ENCODE results near the gene PUS10. TPM values are rescaled to one million over a fixed set of nuclear protein-coding genes. Genes with fewer than 3 reads are reported as not detected.

Gene PUS10
- total and polyA plus RNA-seq, 2 of the 13 experiments (the other 11 are each of a cell fraction or from before 2014, with no cell fraction given) = 41.4 to 44.3 TPM

DNA sequence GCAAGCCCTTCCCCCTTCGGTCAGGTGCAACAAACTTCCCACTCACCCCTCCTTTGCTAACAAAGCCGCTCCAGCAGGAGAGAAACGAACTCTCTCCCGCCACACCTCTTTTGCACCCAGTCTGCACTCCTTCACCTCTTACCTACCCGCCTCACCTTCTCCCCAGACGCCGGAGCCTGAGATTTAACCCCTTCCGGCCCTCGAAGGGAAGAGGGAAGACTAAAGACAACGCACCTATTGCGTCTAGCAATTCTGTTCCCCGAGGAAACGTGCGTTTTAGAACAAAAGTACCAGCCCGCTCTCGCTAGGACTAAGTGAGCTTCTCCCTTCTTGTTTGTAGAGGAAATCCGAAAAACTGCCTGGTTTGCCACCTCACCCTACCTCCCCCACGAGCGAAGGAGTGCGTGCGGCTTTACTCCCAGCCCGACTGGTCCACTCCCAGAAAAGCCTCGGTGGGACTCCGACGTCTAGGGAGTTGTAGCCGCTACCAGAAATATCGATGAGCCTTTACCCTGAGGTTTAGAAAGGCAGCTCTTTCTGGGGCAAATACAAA, 976 bp downstream of the PUS10 start (continued):
- TF ChIP-seq BCL6 (CRISPR knock-in tag; IDR thresholded peaks at IDR 0.05) = no peak; the same call in none of the 2 replicates
- TF ChIP-seq ZNF496 (CRISPR knock-in tag; IDR thresholded peaks at IDR 0.05; ENCODE audit: insufficient replicate concordance) = no peak
- peak; percentile 85; the same call in 1 of the 2 replicates for TF ChIP-seq THAP9 (CRISPR knock-in tag; IDR thresholded peaks at IDR 0.05; ENCODE audit: borderline replicate concordance)
- TF ChIP-seq SAFB2 (CRISPR knock-in tag; IDR thresholded peaks at IDR 0.05; ENCODE audit: borderline replicate concordance, low read depth) = no peak
- TF ChIP-seq CENPX (CRISPR knock-in tag; IDR thresholded peaks at IDR 0.05) = no peak
- peak; percentile 15; the same call in 1 of the 2 replicates for TF ChIP-seq TBX2 (CRISPR knock-in tag; IDR thresholded peaks at IDR 0.05; ENCODE audit: borderline replicate concordance)
- TF ChIP-seq ZNF160 (CRISPR knock-in tag; IDR thresholded peaks at IDR 0.05) = peak; percentile 23; the same call in 1 of the 2 replicates
- TF ChIP-seq NR0B2 (CRISPR knock-in tag; IDR thresholded peaks at IDR 0.05) = no peak; the same call in 1 of the 2 replicates
- TF ChIP-seq, protein P1, sequence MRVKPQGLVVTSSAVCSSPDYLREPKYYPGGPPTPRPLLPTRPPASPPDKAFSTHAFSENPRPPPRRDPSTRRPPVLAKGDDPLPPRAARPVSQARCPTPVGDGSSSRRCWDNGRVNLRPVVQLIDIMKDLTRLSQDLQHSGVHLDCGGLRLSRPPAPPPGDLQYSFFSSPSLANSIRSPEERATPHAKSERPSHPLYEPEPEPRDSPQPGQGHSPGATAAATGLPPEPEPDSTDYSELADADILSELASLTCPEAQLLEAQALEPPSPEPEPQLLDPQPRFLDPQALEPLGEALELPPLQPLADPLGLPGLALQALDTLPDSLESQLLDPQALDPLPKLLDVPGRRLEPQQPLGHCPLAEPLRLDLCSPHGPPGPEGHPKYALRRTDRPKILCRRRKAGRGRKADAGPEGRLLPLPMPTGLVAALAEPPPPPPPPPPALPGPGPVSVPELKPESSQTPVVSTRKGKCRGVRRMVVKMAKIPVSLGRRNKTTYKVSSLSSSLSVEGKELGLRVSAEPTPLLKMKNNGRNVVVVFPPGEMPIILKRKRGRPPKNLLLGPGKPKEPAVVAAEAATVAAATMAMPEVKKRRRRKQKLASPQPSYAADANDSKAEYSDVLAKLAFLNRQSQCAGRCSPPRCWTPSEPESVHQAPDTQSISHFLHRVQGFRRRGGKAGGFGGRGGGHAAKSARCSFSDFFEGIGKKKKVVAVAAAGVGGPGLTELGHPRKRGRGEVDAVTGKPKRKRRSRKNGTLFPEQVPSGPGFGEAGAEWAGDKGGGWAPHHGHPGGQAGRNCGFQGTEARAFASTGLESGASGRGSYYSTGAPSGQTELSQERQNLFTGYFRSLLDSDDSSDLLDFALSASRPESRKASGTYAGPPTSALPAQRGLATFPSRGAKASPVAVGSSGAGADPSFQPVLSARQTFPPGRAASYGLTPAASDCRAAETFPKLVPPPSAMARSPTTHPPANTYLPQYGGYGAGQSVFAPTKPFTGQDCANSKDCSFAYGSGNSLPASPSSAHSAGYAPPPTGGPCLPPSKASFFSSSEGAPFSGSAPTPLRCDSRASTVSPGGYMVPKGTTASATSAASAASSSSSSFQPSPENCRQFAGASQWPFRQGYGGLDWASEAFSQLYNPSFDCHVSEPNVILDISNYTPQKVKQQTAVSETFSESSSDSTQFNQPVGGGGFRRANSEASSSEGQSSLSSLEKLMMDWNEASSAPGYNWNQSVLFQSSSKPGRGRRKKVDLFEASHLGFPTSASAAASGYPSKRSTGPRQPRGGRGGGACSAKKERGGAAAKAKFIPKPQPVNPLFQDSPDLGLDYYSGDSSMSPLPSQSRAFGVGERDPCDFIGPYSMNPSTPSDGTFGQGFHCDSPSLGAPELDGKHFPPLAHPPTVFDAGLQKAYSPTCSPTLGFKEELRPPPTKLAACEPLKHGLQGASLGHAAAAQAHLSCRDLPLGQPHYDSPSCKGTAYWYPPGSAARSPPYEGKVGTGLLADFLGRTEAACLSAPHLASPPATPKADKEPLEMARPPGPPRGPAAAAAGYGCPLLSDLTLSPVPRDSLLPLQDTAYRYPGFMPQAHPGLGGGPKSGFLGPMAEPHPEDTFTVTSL (CRISPR knock-in tag; IDR thresholded peaks at IDR 0.05; ENCODE audit: borderline replicate concordance) = peak; percentile 78; the same call in 1 of the 2 replicates
- no peak for TF ChIP-seq PRDM4 (CRISPR knock-in tag; IDR thresholded peaks at IDR 0.05; ENCODE audit: borderline replicate concordance)
- TF ChIP-seq ZNF335 (CRISPR knock-in tag; IDR thresholded peaks at IDR 0.05) = peak; percentile 11; the same call in 1 of the 2 replicates
- TF ChIP-seq POLR2G (IDR thresholded peaks at IDR 0.05; ENCODE audit: low read depth, low read length) = peak; percentile 53
- TF ChIP-seq ZBTB38 (CRISPR knock-in tag; IDR thresholded peaks at IDR 0.05) = peak; percentile 9; the same call in 1 of the 2 replicates
- TF ChIP-seq NFRKB (IDR thresholded peaks at IDR 0.05) = no peak
- no peak for TF ChIP-seq MAFG (CRISPR knock-in tag; IDR thresholded peaks at IDR 0.05)

All from HepG2 (cell line).